Measurements from ENCODE around the gene PALM.
A peak's percentile ranks its signal among the peaks of the same experiment; 100 is the strongest.
"Not testable (repeated sequence)": the region's sequence is repeated elsewhere in the genome, so short reads cannot be mapped to it uniquely, and the experiment has no call there.

Gene PALM

GRCh38 chr19:685454-685931 is 23.2 kb upstream of the PALM start:
- no peak for FAIRE-seq
- no peak for DNase-seq (ENCODE audit: insufficient read length, low spot score)
- no peak for TF ChIP-seq POLR2A (IDR thresholded peaks at IDR 0.05; ENCODE audit: low read depth, low read length)

- FAIRE-seq (no peak), DNase-seq (ENCODE audit: insufficient read length, low spot score) (no peak)
- TF ChIP-seq POLR2A (IDR thresholded peaks at IDR 0.05; ENCODE audit: low read depth, low read length) = no peak
These were observed 22.0 kb upstream of the PALM start for GRCh38 chr19:686589-687297.

DNA sequence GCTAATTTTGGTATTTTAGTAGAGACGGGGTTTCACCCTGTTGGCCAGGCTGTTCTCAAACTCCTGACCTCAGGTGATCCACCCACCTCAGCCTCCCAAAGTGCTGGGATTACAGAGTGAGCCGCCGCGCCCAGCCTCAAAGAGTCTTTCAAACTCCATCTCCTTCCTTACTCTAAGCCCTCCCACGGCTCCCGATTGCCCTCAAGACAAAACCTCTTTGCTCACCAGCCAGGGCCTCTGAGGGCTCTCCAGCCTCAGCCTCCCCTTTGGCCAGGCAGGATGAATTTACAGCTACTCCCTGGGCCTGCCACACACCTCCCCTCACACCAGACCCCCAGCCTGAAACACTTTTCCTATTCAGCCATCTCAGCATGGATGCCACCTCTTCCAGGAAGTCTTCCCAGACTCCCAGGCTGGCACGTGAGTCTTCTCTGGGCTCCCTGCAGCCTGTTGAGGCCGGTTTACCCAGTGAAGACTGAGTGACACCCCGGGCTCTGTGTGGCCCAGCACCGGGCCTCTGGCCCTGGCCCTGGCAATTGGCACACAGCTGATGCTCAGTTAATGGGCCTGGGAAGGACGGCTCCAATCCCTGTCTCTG is 21.1 kb upstream of the PALM start:
- TF ChIP-seq POLR2A (IDR thresholded peaks at IDR 0.05; ENCODE audit: low read depth, low read length) = no peak
- FAIRE-seq = no peak
- DNase-seq (ENCODE audit: insufficient read length, low spot score) = no peak

GRCh38 chr19:688214-688613 is 20.5 kb upstream of the PALM start:
- no peak for TF ChIP-seq POLR2A (IDR thresholded peaks at IDR 0.05; ENCODE audit: low read depth, low read length)
- no peak for FAIRE-seq
- no peak for DNase-seq (ENCODE audit: insufficient read length, low spot score)

DNA sequence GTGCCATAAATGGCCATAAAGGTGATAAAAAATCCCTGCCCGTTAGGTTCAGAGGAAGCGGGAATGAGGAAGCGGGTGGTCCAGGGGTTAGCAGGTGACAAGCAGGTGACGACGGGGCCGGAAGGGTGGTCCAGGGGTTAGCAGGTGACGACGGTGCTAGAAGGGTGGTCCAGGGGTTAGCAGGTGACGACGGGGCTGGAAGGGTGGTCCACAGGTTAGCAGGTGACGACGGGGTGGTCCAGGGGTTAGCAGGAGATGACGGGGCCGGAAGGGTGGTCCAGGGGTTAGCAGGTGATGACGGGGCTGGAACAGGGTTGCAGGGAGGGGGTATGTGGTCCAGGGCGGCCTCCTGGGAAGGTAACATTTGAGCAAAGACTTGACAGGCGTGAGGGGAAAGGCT is 19.7 kb upstream of the PALM start:
- FAIRE-seq = no peak
- TF ChIP-seq POLR2A (IDR thresholded peaks at IDR 0.05; ENCODE audit: low read depth, low read length) = no peak
- no peak for DNase-seq (ENCODE audit: insufficient read length, low spot score)

DNA sequence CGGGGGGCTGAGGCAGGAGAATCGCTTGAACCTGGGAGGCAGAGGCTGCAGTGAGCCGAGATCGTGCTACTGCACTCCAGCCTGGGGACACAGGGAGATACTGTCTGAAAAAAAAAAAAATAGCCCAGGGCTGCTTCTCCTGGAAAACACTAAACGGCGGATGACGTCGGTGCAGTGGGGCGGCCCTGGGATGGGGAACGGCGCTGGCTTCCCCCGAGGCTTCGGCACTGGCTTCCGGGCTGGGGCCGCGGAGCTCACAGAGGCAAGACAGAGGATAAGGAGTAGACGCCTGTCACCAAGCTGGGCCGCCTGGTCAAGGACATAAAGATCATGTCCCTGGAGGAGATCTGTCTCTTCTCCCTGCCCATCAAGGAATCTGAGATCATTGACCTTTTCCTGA is 18.5 kb upstream of the PALM start:
- DNase-seq (ENCODE audit: insufficient read length, low spot score) = no peak
- TF ChIP-seq POLR2A (IDR thresholded peaks at IDR 0.05; ENCODE audit: low read depth, low read length) = no peak
- FAIRE-seq = no peak

DNA sequence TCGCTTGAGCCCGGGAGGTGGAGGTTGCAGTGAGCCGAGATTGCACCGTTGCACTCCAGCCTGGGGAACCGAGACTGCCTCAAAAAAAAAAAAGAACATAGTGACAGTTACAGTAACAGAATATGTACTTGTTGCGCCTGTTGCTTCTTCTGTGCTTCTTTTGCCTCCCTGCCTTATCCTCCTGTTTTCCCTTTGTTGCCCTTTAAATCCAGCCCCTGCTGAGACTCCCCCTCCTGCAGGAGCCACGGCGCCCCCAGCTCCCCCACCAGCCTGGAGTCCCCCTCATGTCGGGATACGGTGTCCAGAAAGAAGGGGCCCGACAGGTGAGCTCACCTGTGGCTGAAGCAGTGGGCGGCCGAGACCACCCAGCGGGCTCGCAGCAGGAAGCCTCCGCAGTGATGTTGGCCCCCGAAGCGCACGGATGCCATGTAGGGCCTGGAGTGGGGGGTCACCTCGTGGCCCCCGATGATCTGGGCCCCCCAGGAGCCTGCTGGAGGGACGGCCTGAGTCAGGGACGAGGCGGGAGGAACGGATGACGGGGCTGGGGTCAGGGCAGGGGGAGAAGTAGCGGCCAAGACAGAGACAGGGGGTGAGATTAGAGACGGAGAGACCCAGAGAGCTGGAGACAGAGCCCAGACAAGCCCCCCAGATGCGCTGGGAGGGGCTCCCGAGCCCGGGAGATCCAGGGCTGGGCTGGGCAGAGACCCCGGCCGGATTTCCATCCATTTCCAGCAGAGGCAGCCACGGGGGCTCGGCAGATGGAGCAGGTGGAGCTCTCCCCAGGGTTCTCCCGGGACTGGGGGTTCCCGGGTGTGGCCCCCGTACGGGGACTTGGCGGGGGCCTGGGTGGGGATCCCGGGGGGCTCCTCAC is 14.0 kb upstream of the PALM start:
- FAIRE-seq = no peak
- no peak for DNase-seq (ENCODE audit: insufficient read length, low spot score)
- TF ChIP-seq POLR2A (IDR thresholded peaks at IDR 0.05; ENCODE audit: low read depth, low read length) = no peak

GRCh38 chr19:695352-695949 is 13.3 kb upstream of the PALM start, which contains the start of gene PRSS57:
Gene PRSS57, minus strand, starts transcription at chr19:695452. Its CDS starts 22 bp downstream, at chr19:695430.
- FAIRE-seq (no peak), DNase-seq (ENCODE audit: insufficient read length, low spot score) (no peak)
- no peak for TF ChIP-seq POLR2A (IDR thresholded peaks at IDR 0.05; ENCODE audit: low read depth, low read length)

DNA sequence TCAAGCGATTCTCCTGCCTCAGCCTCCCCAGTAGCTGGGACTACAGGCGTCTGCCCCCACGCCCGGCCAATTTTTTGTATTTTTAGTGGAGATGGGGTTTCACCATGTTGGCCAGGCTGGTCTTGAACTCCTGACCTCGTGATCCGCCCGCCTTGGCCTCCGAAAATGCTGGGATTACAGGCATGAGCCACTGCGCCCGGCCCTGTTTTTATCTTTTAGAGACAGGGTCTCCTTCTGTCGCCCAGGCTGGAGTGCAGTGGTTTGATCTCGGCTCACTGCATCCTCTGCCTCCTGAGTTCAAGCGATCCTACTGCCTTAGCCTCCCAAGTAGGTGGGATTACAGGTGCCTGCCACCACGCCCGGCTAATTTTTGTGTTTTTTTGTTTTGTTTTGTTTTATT is 10.2 kb upstream of the PALM start:
- DNase-seq (ENCODE audit: insufficient read length, low spot score); FAIRE-seq: not testable (repeated sequence)

DNA sequence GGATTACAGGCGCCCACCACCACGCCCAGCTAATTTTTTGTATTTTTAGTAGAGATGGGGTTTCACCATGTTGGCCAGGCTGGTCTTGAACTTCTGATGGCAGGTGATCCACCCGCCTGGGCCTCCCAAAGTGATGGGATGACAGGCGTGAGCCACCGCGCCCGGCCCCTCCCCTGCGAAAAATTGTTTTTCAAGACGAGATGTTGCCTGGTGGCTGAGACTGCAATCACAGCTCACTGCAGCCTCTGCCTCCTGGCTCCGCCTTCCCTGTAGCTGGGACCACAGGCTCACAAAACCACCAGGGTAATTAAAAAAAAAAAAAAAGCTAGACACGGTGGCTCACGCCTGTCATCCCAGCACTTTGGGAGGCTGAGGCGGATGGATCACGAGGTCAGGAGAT is 8.8 kb upstream of the PALM start:
- DNase-seq (ENCODE audit: insufficient read length, low spot score); FAIRE-seq: not testable (repeated sequence)

DNA sequence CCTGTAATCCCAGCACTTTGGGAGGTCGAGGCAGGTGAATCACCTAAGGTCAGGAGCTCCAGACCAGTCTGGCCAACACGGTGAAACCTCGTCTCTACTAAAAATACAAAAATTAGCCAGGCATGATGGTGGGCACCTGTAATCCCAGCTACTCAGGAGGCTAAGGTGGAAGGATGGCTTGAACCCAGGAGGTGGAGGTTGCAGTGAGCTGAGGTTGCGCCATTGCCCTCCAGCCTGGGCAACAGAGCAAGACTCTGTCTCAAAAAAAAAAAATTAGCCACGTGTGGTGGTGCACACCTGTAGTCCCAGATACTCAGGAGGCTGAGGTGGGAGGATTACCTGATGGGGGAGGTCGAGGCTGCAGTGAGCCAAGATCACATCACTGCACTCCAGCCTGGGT is 5.9 kb upstream of the PALM start:
- DNase-seq (ENCODE audit: insufficient read length, low spot score); FAIRE-seq: not testable (repeated sequence)

DNA sequence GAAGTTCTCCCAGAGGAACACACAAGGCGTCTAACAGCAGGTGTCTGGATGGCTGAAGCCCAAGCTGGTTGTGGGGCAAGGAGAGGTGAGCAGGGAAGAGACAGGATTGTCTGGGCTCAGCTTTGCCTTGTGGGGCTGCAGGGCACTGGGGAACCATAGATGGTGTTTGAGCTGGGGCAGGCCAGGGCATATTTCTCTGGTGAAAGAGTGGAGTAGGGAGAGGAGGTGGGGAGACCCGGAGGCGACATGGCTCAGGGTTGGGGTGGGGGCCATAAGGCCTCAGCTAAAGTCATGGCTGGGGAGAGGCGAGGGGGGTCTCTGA is 5.4 kb upstream of the PALM start:
- DNase-seq (ENCODE audit: insufficient read length, low spot score) (no peak), FAIRE-seq (no peak)
- no peak for TF ChIP-seq POLR2A (IDR thresholded peaks at IDR 0.05; ENCODE audit: low read depth, low read length)

GRCh38 chr19:703651-704446 is 4.9 kb upstream of the PALM start:
- DNase-seq (ENCODE audit: insufficient read length, low spot score) (peak; percentile 88), FAIRE-seq (no peak)
- no peak for TF ChIP-seq POLR2A (IDR thresholded peaks at IDR 0.05; ENCODE audit: low read depth, low read length)

- DNase-seq (ENCODE audit: insufficient read length, low spot score) = no peak
- no peak for TF ChIP-seq POLR2A (IDR thresholded peaks at IDR 0.05; ENCODE audit: low read depth, low read length)
- no peak for FAIRE-seq
These were observed 4.3 kb upstream of the PALM start for GRCh38 chr19:704447-704741.

Measured in H54 (cell line).